Thymus (tissue), 11 donors: Measurements from ENCODE around the gene APP. TPM values are rescaled to one million over a fixed set of nuclear protein-coding genes. Genes with fewer than 3 reads are reported as not detected.

Experiments used
- DNase-seq, 9 donors: peaks; one replicate each; pipeline ENCODE4 v3.0.0-alpha.2; 2013; ENCODE audit warnings: low spot score in 9 of 9, low read depth in 6 of 9, missing footprints in 1 of 9
- H3K27ac ChIP-seq, 2 donors: one replicate each; pipeline ENCODE4 v1.5.1; 2013; ENCODE audit warnings: control low read depth in 1 of 2, low read depth in 1 of 2, low read length in 1 of 2, mild to moderate bottlenecking in 1 of 2, moderate library complexity in 1 of 2
- H3K27me3 ChIP-seq, 2 donors: one replicate each; pipeline ENCODE4 v1.5.1; 2013; ENCODE audit warnings: low read length in 1 of 2; ENCODE audit not compliant: control insufficient read depth in 2 of 2, insufficient read depth in 1 of 2
- H3K36me3 ChIP-seq, 2 donors: one replicate each; pipeline ENCODE4 v1.5.1; 2013; ENCODE audit warnings: low read length in 1 of 2, mild to moderate bottlenecking in 1 of 2, moderate library complexity in 1 of 2; ENCODE audit not compliant: control insufficient read depth in 2 of 2, insufficient read depth in 2 of 2
- H3K4me1 ChIP-seq, 2 donors: one replicate each; pipeline ENCODE4 v1.5.1; 2013; ENCODE audit warnings: low read length in 2 of 2; ENCODE audit not compliant: control insufficient read depth in 2 of 2, insufficient read depth in 2 of 2
- H3K4me3 ChIP-seq, 2 donors: one replicate each; pipeline ENCODE4 v1.5.1; 2013; ENCODE audit warnings: low read length in 2 of 2, control low read depth in 1 of 2, mild to moderate bottlenecking in 1 of 2
- H3K9me3 ChIP-seq, 2 donors: one replicate each; pipeline ENCODE4 v1.5.1; 2013; ENCODE audit warnings: low read length in 1 of 2, mild to moderate bottlenecking in 1 of 2; ENCODE audit not compliant: control insufficient read depth in 2 of 2, insufficient read depth in 1 of 2
- WGBS: extraction: QIAGEN DNeasy Blood & Tissue Kit; methylation state at CpG from one replicate; pipeline ENCODE4 v1.1.7; 2013; 5-methylcytosine and 5-hydroxymethylcytosine counted together
- polyA plus RNA-seq: library from polyadenylated mRNA; stranded (reverse); fragments of 200-250 nt; gene quantifications from one replicate; pipeline ENCODE4 v1.2.3, GENCODE V29; 2013
- total RNA-seq: library from RNA; stranded (reverse); fragments of 120-200 nt; gene quantifications from one replicate; pipeline ENCODE4 v1.2.4, GENCODE V29; 2013
- donor health status: healthy.

The APP gene
- total and polyA plus RNA-seq, 2 donors = 110 to 152 TPM

DNA sequence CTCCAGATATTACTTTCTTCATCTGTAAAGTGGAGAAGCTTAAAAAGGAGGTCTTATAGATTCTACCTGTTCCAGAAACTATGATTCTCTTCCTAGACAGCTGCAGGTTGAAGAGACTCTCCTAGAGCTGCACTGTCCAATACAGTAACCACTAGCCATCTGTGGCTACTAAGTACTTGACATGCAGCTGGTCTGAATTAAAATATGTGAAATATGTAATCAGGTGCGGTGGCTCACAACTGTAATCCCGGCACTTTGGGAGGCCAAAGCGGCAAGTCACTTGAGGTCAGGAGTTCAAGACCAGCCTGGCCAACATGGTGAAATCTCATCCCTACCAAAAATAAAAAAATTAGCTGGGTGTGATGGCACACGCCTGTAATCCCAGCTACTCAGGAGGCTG is 15.8 kb downstream of the APP start:
- no peaks in the 10 kb centered on the region for H3K27me3 ChIP-seq
- H3K4me3 ChIP-seq = no peak overlapping the region
- H3K27ac ChIP-seq = no peak overlapping the region
- 96% methylated on average over 4 of the region's 4 CpGs for WGBS
- no peaks in the 10 kb centered on the region for H3K9me3 ChIP-seq
- no peak for DNase-seq
- peaks cover 4 to 5% of the 10 kb centered on the region in 2 donors for H3K4me1 ChIP-seq
- no peaks in the 10 kb centered on the region for H3K36me3 ChIP-seq

DNA sequence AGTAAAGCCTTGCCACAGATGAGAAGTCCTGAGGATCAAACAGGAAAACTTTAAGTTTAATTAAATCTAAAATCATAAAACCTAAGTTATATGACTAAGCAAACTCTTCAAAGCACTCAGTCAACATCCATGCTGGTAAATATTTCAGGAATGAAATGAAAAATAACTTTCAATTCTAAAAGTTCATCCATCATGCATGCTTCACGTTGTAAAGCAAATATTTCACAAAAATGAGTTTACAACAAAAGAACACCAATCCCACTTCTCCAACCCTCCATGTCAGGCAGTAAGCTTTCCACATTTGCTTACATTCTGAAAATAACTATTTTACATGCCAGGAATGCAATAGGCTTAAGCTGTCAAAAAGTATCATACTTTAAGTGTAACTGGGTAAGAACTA is 16.8 kb downstream of the APP start:
- Histone ChIP-seq H3K4me3 (no peak overlapping the region), H3K4me1 (peaks cover 4 to 5% of the 10 kb centered on the region in 2 donors), H3K36me3 (no peaks in the 10 kb centered on the region), H3K27me3 (no peaks in the 10 kb centered on the region), H3K9me3 (no peaks in the 10 kb centered on the region), H3K27ac (no peak overlapping the region)
- no peak for DNase-seq
- 91% methylated on average over 1 of the region's 1 CpG for WGBS

DNA sequence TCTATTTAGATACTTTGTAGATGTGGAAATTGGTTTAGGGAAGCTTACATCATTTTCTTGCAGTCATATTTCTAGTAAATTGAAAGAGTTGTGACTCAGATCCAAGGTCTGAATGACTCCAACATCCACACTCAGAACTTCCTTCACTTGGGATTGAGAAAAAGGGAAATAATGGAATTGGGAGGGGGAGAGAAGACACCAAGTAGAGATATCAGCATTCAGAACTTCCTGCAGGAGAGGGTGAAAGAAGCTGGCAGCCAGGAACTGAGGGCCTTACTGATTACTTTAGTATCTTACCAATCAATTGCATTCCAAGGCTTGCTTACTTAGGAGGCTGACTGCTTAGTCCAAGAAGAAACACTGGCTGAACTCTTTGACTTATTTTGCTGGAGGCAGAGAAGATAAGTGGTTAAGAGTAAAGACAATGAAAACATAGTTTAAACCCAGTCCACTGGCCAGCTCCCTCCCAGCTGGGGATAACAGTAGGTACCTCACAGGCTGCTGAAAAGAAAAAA is 21.7 kb downstream of the APP start:
- Histone ChIP-seq H3K36me3 (no peaks in the 10 kb centered on the region), H3K27me3 (no peaks in the 10 kb centered on the region), H3K9me3 (no peaks in the 10 kb centered on the region), H3K4me3 (no peak overlapping the region), H3K27ac (no peak overlapping the region), H3K4me1 (peaks cover 8 to 9% of the 10 kb centered on the region in 2 donors)
- DNase-seq = no peak

DNA sequence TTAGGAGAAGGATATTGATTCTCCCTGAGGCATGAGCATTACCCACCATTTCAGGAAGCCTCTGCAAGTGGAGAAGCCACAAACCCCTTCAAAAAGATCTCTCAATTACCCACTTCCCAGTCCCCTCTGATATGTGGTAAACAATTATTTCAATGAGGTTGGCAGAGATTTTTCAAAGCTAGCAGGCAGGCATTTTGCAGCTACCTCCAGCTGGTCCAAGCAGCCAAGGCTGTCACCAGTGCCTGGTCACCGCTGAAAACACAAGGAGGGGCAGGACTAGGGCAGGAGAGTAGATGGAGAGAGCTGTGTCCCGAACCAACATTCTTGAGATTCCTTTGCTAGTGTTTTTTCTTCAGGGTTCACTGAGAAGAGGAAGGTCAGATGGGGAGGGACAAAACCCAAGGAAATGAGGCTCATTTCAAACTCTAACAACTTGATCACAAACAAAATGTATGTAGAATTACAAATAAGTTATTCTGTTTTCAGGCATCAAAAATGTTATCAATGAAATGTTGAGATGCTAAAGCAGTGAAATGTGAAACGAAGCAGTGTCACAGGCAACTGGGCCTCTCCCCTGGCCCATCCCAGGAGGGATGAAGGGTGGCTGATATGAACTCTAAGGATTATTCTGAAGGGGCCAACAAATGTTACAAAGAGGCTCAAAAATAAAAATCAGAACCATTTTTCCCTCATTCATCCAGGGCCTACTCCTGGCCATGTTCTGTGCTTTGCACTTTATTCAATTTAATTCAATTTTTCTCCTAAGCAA is 22.3 kb downstream of the APP start:
- WGBS = 80% methylated on average over 3 of the region's 3 CpGs
- H3K27me3 ChIP-seq = no peaks in the 10 kb centered on the region
- no peaks in the 10 kb centered on the region for H3K36me3 ChIP-seq
- H3K4me3 ChIP-seq = no peak overlapping the region
- DNase-seq = peak in 1 of 9 donors; percentile 51
- H3K4me1 ChIP-seq = peaks cover 8 to 11% of the 10 kb centered on the region in 2 donors
- H3K27ac ChIP-seq = no peak overlapping the region
- no peaks in the 10 kb centered on the region for H3K9me3 ChIP-seq

DNA sequence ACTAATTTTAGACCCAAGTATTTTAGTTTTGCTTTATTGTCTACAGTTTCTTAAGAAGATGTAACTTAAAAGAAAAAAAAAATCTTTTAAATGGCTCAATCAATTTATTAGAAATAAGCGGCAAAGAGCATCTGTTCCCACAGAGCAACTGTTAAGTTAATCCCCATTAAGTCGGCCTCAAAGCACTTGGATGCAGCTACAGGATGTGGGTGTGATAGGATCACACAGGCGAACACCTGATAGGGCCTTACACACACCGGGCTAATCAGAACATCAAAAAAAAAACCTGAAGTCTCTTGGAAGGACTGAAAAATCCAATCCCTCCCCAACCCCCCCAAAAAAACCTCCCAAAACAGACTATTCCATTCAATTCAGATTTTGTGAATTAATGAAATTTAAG is 23.0 kb downstream of the APP start:
- Histone ChIP-seq H3K4me1 (peaks cover 8 to 11% of the 10 kb centered on the region in 2 donors), H3K36me3 (no peaks in the 10 kb centered on the region), H3K9me3 (no peaks in the 10 kb centered on the region), H3K4me3 (no peak overlapping the region), H3K27me3 (no peaks in the 10 kb centered on the region), H3K27ac (no peak overlapping the region)
- DNase-seq = peak in 2 of 9 donors; percentile 10 to 54
- WGBS = 14% methylated on average over 4 of the region's 4 CpGs

DNA sequence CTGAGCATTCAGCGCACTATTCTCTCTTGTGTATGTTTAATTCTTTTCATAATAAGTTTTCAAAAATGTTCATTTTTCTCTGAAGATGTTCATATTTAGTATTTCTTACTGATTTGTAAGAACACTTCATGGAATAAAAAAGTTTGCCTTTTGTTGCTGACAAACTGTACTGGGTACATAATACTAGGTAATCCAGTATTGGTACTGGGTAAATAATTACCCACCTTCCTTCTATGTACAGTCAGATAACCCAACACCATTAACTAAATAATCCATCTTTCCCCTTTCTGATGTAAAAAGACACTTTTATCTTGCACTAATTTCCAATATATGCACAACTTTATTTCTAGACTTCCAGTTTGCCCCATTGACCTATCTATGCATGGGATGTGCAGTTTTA is 23.9 kb downstream of the APP start:
- Histone ChIP-seq H3K27ac (no peak overlapping the region), H3K9me3 (no peaks in the 10 kb centered on the region), H3K36me3 (no peaks in the 10 kb centered on the region), H3K27me3 (no peaks in the 10 kb centered on the region), H3K4me1 (peaks cover 8 to 11% of the 10 kb centered on the region in 2 donors), H3K4me3 (no peak overlapping the region)
- DNase-seq = no peak
- 99% methylated on average over 1 of the region's 1 CpG for WGBS

DNA sequence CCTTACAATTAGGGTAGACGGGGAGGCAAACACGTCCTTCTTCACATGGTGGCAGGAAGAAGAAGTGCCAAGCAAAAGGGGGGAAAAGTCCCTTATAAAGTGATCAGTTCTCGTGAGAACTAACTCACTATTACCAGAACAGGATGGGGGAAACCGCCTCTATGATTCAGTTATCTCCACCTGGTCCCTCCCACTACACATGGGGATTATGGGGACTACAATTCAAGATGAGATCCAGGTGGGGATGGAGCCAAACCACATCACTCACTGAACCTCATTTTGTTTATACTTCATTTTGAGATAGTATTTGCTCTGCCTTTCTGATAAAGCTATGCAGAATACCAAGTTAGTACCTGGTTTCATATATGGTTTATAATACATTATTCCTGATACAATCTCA is 26.5 kb downstream of the APP start:
- WGBS = 72% methylated on average over 4 of the region's 4 CpGs
- Histone ChIP-seq H3K9me3 (no peaks in the 10 kb centered on the region), H3K36me3 (no peaks in the 10 kb centered on the region), H3K4me1 (peaks cover 8 to 11% of the 10 kb centered on the region in 2 donors), H3K27ac (no peak overlapping the region), H3K4me3 (no peak overlapping the region), H3K27me3 (no peaks in the 10 kb centered on the region)
- DNase-seq = peak in 2 of 9 donors; percentile 16 to 52

DNA sequence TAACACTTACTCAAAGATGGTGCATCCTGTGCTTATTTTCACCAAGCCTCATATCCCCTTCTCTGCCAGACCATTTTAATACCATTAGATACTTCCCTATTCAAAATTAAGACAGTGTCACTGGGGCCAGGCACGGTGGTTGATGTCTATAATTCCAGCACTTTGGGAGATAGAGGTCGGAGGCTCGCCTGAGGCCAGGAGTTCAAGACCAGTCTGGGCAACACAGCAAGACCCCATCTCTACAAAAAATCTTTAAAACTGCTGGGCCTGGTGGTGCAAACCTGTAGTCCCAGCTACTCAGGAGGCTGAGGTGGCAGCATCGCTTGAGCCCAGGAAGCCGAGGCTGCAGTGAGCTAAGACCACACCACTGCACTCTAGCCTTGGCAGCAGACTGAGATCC is 28.2 kb downstream of the APP start:
- Histone ChIP-seq H3K4me1 (peaks cover 0 to 3% of the 10 kb centered on the region in 2 donors), H3K27ac (no peak overlapping the region), H3K27me3 (no peaks in the 10 kb centered on the region), H3K36me3 (no peaks in the 10 kb centered on the region), H3K9me3 (no peaks in the 10 kb centered on the region), H3K4me3 (no peak overlapping the region)
- no peak for DNase-seq
- 99% methylated on average over 5 of the region's 5 CpGs for WGBS

DNA sequence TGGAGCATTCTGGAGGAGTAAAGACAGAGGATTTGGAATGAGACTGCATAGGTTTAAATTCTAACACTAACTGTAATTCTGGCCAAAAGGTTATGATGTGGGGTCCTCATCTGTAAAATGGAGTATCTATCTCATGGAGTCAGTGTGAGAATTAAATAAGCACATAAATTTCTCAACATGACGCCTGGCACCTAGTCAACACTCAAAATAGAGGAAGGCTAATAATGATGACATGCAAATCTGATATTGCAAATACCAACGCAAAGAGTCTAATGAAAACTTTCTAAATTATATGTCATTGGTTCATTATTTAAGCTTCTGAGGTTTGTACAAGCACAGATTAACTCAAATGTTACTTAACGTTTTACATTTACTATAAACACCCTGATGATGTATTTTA is 29.6 kb downstream of the APP start:
- no peaks in the 10 kb centered on the region for H3K9me3 ChIP-seq
- DNase-seq = no peak
- no peak overlapping the region for H3K27ac ChIP-seq
- H3K27me3 ChIP-seq = no peaks in the 10 kb centered on the region
- no peak overlapping the region for H3K4me3 ChIP-seq
- H3K36me3 ChIP-seq = no peaks in the 10 kb centered on the region
- WGBS = 96% methylated on average over 3 of the region's 3 CpGs
- H3K4me1 ChIP-seq = peaks cover 2 to 8% of the 10 kb centered on the region in 2 donors
